Measurements from ENCODE around the gene MYOT.

DNA sequence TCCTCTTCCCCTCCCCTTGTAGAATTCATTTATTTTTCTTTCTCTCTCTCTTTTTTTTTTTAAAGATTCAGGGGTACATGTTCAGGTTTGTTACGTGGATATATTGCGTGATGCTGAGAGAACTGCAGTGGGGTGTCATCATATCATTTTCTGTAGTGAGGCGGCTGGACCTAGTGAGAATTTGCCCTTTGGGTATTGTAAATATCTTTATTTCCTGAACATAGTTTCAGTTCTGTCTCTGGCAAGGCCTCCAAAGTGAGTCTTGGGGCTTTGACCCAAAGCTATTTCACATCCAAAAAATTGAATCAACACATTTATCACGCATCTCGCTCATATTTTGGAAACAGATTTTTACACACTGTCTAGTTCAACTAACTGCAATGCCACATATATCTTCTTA is 25.4 kb upstream of the MYOT start:
- TF ChIP-seq, protein P1, sequence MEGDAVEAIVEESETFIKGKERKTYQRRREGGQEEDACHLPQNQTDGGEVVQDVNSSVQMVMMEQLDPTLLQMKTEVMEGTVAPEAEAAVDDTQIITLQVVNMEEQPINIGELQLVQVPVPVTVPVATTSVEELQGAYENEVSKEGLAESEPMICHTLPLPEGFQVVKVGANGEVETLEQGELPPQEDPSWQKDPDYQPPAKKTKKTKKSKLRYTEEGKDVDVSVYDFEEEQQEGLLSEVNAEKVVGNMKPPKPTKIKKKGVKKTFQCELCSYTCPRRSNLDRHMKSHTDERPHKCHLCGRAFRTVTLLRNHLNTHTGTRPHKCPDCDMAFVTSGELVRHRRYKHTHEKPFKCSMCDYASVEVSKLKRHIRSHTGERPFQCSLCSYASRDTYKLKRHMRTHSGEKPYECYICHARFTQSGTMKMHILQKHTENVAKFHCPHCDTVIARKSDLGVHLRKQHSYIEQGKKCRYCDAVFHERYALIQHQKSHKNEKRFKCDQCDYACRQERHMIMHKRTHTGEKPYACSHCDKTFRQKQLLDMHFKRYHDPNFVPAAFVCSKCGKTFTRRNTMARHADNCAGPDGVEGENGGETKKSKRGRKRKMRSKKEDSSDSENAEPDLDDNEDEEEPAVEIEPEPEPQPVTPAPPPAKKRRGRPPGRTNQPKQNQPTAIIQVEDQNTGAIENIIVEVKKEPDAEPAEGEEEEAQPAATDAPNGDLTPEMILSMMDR (IDR thresholded peaks at IDR 0.05), result no peak
- TF ChIP-seq POLR2AphosphoS5 (IDR thresholded peaks at IDR 0.05; ENCODE audit: insufficient read depth in 1 of 2, low read depth in 1 of 2), result no peak
- no peak for TF ChIP-seq POLR2A (IDR thresholded peaks at IDR 0.05)
